Endodermal cell (in vitro differentiated cells): Measurements from ENCODE around the gene ANKRD29. TPM values are rescaled to one million over a fixed set of nuclear protein-coding genes. Genes with fewer than 3 reads are reported as not detected.
A peak's percentile ranks its signal among the peaks of the same experiment; 100 is the strongest.
"Not testable (repeated sequence)": the region's sequence is repeated elsewhere in the genome, so short reads cannot be mapped to it uniquely, and the experiment has no call there.

Experiments
- DNase-seq: peaks from one replicate; pipeline ENCODE4 v3.0.0-alpha.2; 2017
- H3K27ac ChIP-seq: 2 replicates; pipeline ENCODE4 v1.5.1; 2013; ENCODE audit warnings: mild to moderate bottlenecking, low read depth, low read length, moderate library complexity
- H3K27me3 ChIP-seq: 2 replicates; pipeline ENCODE4 v1.6.1; 2013; ENCODE audit warnings: mild to moderate bottlenecking, low read length, moderate library complexity; ENCODE audit not compliant: insufficient read depth, control insufficient read depth, poor library complexity, severe bottlenecking
- H3K36me3 ChIP-seq: 2 replicates; pipeline ENCODE4 v1.7.0; 2013; ENCODE audit warnings: mild to moderate bottlenecking, low read length, moderate library complexity; ENCODE audit not compliant: control insufficient read depth, insufficient read depth
- H3K4me1 ChIP-seq: one replicate; pipeline ENCODE4 v1.7.0; 2013; ENCODE audit warnings: low read length; ENCODE audit not compliant: control insufficient read depth, insufficient read depth
- H3K4me3 ChIP-seq: 2 replicates; pipeline ENCODE4 v1.5.1; 2013; ENCODE audit warnings: mild to moderate bottlenecking, low read length, moderate library complexity
- H3K9ac ChIP-seq: 2 replicates; pipeline ENCODE4 v1.6.1; 2013; ENCODE audit warnings: mild to moderate bottlenecking, low read length, moderate library complexity; ENCODE audit not compliant: poor library complexity, severe bottlenecking; ENCODE audit errors: extremely low read depth
- H3K9me3 ChIP-seq: 2 replicates; pipeline ENCODE4 v1.6.1; 2013; ENCODE audit warnings: mild to moderate bottlenecking, low read length, moderate library complexity; ENCODE audit not compliant: control insufficient read depth
- H3K27ac Mint-ChIP-seq: 2 replicates; pipeline ENCODE4 v1.8.0; 2020; ENCODE audit warnings: mixed read lengths
- H3K27me3 Mint-ChIP-seq: 2 replicates; pipeline ENCODE4 v1.8.0; 2021; ENCODE audit warnings: mild to moderate bottlenecking, mixed read lengths; ENCODE audit not compliant: insufficient read depth
- H3K36me3 Mint-ChIP-seq: 2 replicates; pipeline ENCODE4 v1.8.0; 2020; ENCODE audit warnings: low read depth, mixed read lengths
- H3K4me1 Mint-ChIP-seq: 2 replicates; pipeline ENCODE4 v1.8.0; 2020; ENCODE audit warnings: mixed read lengths
- H3K4me3 Mint-ChIP-seq: 2 replicates; pipeline ENCODE4 v1.8.0; 2020; ENCODE audit warnings: mild to moderate bottlenecking, moderate library complexity, mixed read lengths
- H3K9me3 Mint-ChIP-seq: 2 replicates; pipeline ENCODE4 v1.8.0; 2020; ENCODE audit warnings: mild to moderate bottlenecking, mixed read lengths
- WGBS, 2 experiments: methylation state at CpG; one replicate each; pipeline versions ENCODE4 v1.1.5 to v1.1.7; 2013; ENCODE audit warnings: missing lambda C conversion rate in 2 of 2, mixed read lengths in 1 of 2; ENCODE audit not compliant: insufficient coverage in 1 of 2, insufficient read length in 1 of 2; 5-methylcytosine and 5-hydroxymethylcytosine counted together
- total RNA-seq, 2 donors: library from RNA; stranded (reverse); fragmentation: NEBNext Ultra II Directional in 1 of 2; extraction: Animal tissue kit (Norgen Biotek cat#: 25700) in 1 of 2; gene quantifications; 2 replicates in 1 of 2; 3 replicates in 1 of 2; pipeline ENCODE4 v1.2.1, GENCODE V29; 2021
- TF ChIP-seq, protein P1 (sequence below): fragments of 200-600 bp; sonication (generic); conservative IDR thresholded peaks from 2 replicates; pipeline ENCODE4 v1.5.0; 2021; ENCODE audit warnings: antibody characterized with exemption, mild to moderate bottlenecking

ANKRD29 gene
- total RNA-seq, 2 donors from 2014 or later = 0.44 to 0.73 TPM

- WGBS, 2 experiments = 84 to 100% methylated on average over 1 to 11 of the region's 11 CpGs
- Histone ChIP-seq H3K4me3 (no peak overlapping the region), H3K4me1 (peaks cover 3% of the 10 kb centered on the region), H3K9ac (no peak overlapping the region), H3K9me3 (peaks cover 14% of the 10 kb centered on the region), H3K27me3 (no peaks in the 10 kb centered on the region), H3K36me3 (no peaks in the 10 kb centered on the region), H3K27ac (no peak overlapping the region)
- peaks cover 5% of the 10 kb centered on the region for H3K27me3 Mint-ChIP-seq
- H3K4me1 Mint-ChIP-seq = peaks cover 7% of the 10 kb centered on the region
- H3K27ac Mint-ChIP-seq = no peak overlapping the region
- peaks cover 4% of the 10 kb centered on the region for H3K9me3 Mint-ChIP-seq
- TF ChIP-seq, protein P1, sequence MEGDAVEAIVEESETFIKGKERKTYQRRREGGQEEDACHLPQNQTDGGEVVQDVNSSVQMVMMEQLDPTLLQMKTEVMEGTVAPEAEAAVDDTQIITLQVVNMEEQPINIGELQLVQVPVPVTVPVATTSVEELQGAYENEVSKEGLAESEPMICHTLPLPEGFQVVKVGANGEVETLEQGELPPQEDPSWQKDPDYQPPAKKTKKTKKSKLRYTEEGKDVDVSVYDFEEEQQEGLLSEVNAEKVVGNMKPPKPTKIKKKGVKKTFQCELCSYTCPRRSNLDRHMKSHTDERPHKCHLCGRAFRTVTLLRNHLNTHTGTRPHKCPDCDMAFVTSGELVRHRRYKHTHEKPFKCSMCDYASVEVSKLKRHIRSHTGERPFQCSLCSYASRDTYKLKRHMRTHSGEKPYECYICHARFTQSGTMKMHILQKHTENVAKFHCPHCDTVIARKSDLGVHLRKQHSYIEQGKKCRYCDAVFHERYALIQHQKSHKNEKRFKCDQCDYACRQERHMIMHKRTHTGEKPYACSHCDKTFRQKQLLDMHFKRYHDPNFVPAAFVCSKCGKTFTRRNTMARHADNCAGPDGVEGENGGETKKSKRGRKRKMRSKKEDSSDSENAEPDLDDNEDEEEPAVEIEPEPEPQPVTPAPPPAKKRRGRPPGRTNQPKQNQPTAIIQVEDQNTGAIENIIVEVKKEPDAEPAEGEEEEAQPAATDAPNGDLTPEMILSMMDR = no peak
- H3K36me3 Mint-ChIP-seq = no peaks in the 10 kb centered on the region
- H3K4me3 Mint-ChIP-seq = no peak overlapping the region
- no peak for DNase-seq
Observed at GRCh38 chr18:23641143-23641720, 21.5 kb downstream of the ANKRD29 start.

- Mint-ChIP-seq H3K27ac (no peak overlapping the region), H3K9me3 (peaks cover 4% of the 10 kb centered on the region), H3K4me1 (peaks cover 13% of the 10 kb centered on the region), H3K36me3 (no peaks in the 10 kb centered on the region), H3K4me3 (no peak overlapping the region), H3K27me3 (peaks cover 5% of the 10 kb centered on the region)
- peak; percentile 63 for DNase-seq
- Histone ChIP-seq H3K27me3 (no peaks in the 10 kb centered on the region), H3K36me3 (no peaks in the 10 kb centered on the region), H3K4me1 (peaks cover 3% of the 10 kb centered on the region), H3K9me3 (peaks cover 14% of the 10 kb centered on the region), H3K27ac (no peak overlapping the region), H3K9ac (no peak overlapping the region), H3K4me3 (no peak overlapping the region)
- WGBS, 2 experiments = 93 to 100% methylated on average over 1 to 2 of the region's 2 CpGs
- TF ChIP-seq, protein P1 = peak; percentile 68
Observed at GRCh38 chr18:23640052-23640451, 22.7 kb downstream of the ANKRD29 start.

DNA sequence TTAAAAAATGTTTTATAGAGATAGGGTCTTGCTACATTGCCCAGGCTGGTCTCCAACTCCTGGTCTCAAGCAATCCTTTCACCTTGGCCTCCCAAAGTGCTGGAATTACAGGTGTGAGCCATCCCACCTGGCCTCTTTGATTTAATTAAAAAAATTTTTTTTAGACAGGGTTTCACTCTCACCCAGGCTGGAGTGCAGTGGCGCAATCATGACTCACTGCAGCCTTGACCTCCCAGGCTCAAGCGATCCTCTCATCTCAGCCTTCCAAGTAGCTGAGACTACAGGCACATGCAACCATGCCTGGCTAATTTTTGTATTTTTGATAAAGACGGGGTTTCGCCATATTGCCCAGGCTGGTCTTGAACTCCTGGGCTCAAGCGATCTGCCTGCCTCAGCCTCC is 26.3 kb downstream of the ANKRD29 start:
- not testable (repeated sequence) for H3K27ac ChIP-seq, H3K9ac ChIP-seq, H3K36me3 Mint-ChIP-seq, H3K27ac Mint-ChIP-seq, H3K4me1 ChIP-seq, H3K36me3 ChIP-seq, H3K9me3 ChIP-seq, H3K27me3 Mint-ChIP-seq, H3K4me3 Mint-ChIP-seq, H3K27me3 ChIP-seq, H3K4me1 Mint-ChIP-seq, H3K4me3 ChIP-seq, H3K9me3 Mint-ChIP-seq, DNase-seq
- WGBS, 2 experiments = 91 to 95% methylated on average over 5 of the region's 5 CpGs

DNA sequence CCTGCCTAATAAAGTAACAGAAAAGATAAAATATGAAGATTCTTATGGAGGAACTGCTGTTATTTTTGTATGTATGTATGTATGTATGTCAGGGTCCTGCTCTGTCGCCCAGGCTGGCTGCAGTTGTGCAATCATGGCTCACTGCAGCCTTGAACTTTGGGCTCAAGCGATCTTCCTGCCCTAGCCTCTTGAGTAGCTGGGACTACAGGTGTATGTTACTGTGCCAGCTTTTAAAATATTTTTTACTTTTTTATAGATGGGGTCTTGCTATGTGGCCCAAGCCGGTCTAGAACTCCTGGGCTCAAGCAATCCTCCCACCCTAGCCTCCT is 26.7 kb downstream of the ANKRD29 start:
- Mint-ChIP-seq H3K27me3 (no peaks in the 10 kb centered on the region), H3K27ac (no peak overlapping the region), H3K4me1 (peaks cover 10% of the 10 kb centered on the region), H3K4me3 (no peak overlapping the region), H3K36me3 (no peaks in the 10 kb centered on the region), H3K9me3 (no peaks in the 10 kb centered on the region)
- H3K4me3 ChIP-seq = no peak overlapping the region
- no peaks in the 10 kb centered on the region for H3K4me1 ChIP-seq
- H3K27ac ChIP-seq = no peak overlapping the region
- no peaks in the 10 kb centered on the region for H3K9me3 ChIP-seq
- 100% methylated on average over 2 to 3 of the region's 3 CpGs for WGBS, 2 experiments
- TF ChIP-seq, protein P1 = no peak
- no peak overlapping the region for H3K9ac ChIP-seq
- DNase-seq = no peak
- no peaks in the 10 kb centered on the region for H3K36me3 ChIP-seq
- H3K27me3 ChIP-seq = no peaks in the 10 kb centered on the region
